Measurements from ENCODE around the gene ANKRD22.

Gene ANKRD22

DNA sequence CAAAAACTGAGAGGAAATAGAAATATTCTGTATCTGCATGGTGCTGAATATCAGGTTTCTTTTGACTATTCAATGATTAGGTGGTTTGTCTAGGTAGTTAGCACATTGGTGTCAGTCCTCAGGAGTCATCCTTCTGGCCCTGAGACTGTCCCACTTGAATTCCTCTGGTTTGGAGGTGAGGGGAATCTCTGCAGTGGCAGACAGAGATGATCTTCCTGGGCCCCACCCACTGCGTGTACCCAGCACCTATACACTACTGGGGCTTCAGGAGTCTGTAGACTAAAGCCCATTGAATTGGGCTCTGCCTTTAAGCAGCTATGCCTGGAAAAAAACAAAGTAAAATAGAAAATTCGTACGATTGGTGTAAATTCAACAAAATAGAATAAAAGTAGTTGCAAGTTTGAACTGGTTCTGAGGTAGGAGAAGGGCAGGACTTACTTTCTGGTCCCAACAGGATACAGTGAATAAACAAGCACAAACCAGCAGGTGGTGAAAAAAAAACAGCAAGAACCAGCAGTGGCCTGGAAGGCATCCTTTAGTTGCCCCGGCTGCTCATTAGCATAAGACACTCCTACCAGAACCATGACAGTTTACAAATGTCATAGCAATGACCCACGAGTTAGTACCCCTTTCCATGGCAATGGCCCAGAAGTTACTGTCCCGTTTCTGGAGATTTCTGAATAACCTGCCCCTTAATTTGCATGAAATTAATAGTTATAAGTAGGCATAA, 47.4 kb downstream of the ANKRD22 start:
- DNase-seq (ENCODE audit: low spot score in 2 of 2) (no peak), ATAC-seq (no peak)
- no peaks in the 10 kb centered on the region for H3K4me1 Mint-ChIP-seq
- no peak overlapping the region for H3K4me3 Mint-ChIP-seq
- H3K36me3 Mint-ChIP-seq = no peaks in the 10 kb centered on the region
- no peak overlapping the region for H3K27ac Mint-ChIP-seq
- no peaks in the 10 kb centered on the region for H3K9me3 Mint-ChIP-seq

DNA sequence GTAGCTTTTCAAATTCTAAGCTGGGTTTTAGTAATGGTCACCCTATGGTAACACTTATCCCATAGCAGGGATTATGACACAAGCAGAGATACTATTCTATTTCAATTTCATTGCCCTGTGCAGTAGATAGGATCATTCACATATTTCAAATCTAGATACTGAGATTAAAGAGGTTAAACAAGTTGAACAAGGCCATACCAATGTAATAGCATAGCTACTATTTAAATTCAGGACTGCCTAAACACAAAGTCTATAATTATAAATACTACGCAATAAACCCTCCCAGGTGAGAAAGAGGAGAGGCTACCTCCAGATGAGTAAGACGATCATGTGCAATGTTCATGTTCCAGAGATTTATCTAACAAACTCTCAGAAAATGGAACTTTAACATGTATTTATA, 48.0 kb downstream of the ANKRD22 start:
- H3K4me1 Mint-ChIP-seq = no peaks in the 10 kb centered on the region
- no peaks in the 10 kb centered on the region for H3K36me3 Mint-ChIP-seq
- peak overlapping the region; percentile 26 for H3K27ac Mint-ChIP-seq
- DNase-seq (ENCODE audit: low spot score in 2 of 2) = no peak
- no peaks in the 10 kb centered on the region for H3K9me3 Mint-ChIP-seq
- no peak for ATAC-seq
- no peak overlapping the region for H3K4me3 Mint-ChIP-seq

DNA sequence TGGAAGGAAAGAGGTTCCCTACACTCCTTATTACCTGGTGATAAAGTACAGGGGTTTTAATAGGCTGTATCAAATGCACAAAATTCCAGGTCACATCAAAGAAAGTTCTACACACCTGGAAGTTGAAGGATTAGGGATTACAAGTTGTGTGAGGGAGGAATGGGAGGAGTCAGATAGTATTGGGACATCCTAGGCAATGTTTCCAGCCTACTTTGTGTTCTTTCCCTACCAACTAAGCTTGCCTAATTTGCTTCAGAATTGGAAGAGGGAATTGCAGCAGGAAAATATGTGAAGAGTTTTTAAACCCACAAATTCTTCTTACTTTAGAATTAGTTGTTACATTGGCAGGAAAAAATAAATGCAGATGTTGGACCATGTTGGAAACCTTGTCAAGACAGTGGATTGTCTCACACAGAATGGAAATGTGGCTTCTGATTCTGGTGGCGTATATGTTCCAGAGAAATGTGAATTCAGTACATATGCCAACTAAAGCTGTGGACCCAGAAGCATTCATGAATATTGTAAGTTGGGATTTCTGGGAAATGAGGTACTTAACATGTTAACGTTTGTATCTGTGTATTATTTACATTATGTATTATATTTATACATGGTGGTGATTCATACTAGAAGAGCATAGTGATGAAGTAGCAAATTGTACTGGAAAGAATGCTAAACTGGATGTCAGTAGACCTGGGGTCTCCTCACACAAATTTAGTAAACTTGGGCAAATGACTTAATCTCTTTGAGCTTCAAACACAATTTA, 48.9 kb downstream of the ANKRD22 start, which contains the start of gene LIPM:
Gene LIPM (plus strand): TSS at position 208 of the 763 bp plus-strand sequence. CDS start 167 bp downstream, at position 375.
- no peaks in the 10 kb centered on the region for H3K36me3 Mint-ChIP-seq
- ATAC-seq (no peak), DNase-seq (ENCODE audit: low spot score in 2 of 2) (no peak)
- H3K27ac Mint-ChIP-seq = peak within 1 kb of the TSS; percentile 26
- no peaks in the 10 kb centered on the region for H3K4me1 Mint-ChIP-seq
- H3K4me3 Mint-ChIP-seq = no peak within 1 kb of the TSS
- no peaks in the 10 kb centered on the region for H3K9me3 Mint-ChIP-seq

DNA sequence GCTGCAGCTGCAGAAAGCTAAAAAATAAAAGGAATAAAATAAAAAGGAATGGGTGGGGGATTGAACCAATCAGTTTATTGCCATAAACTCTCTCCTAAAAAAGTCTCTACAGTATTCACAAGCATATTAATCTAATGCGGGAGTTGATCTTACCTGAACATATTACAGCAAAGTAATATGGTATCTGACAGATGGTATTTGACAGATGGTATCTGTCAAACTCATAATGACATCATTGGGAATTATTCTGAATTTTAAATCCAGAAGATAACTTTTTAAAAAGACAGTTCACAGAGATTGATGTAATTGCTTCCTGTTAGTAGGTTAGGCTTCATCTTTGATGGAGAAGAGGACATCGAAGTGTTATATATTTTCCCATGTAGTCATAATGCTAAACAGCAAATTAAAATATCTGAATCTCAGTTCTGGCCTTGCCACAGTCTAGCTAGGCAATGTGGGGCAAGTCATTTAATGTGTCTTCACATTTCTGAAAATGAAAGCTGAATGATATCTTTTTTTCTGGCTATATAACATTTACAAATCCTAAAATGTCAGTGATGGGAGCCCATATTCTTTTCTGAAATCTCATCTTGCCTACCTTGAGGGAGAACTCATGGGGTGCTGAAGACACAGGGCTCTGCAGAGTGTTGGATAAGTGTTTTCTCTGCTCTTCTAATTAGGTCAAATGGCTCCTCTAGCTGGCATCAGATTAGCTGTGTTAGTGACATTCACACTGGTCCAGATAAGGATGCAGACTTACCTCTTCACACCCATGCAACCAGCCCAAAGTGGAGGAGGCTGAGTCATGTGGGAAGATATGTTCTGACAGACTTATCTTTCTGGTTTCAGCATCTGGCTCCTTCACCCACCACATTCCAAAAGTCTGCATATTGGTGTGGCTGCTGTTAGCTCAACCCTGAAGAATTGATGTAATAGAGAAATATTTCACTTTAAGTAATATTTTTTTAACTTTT, 51.2 kb downstream of the ANKRD22 start:
- Mint-ChIP-seq H3K27ac (no peak overlapping the region), H3K4me1 (no peaks in the 10 kb centered on the region), H3K36me3 (no peaks in the 10 kb centered on the region), H3K4me3 (no peak overlapping the region), H3K9me3 (no peaks in the 10 kb centered on the region)
- ATAC-seq (peak; percentile 97), DNase-seq (ENCODE audit: low spot score in 2 of 2) (peak; percentile 4 to 67)

DNA sequence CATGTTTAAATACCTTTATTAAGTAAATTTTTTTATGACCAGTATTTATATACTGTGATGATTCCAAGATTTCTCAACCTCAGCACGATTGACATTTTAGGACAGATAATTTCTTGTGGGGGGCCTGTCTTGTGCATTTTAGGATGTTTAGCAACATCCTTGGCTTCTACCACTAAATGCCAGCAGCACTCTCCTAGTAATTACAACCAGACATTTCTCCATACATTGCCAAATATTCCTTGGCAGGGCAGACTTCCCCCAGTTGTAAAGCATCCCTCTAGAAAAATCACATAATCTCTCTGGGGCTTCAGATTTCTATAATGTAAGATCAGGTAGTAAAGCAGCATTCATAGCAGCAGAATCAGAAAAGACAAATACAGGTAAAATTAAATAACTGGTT, 56.9 kb downstream of the ANKRD22 start:
- DNase-seq (ENCODE audit: low spot score in 2 of 2) (no peak), ATAC-seq (no peak)
- H3K36me3 Mint-ChIP-seq = peaks cover 5% of the 10 kb centered on the region
- no peak overlapping the region for H3K27ac Mint-ChIP-seq
- no peaks in the 10 kb centered on the region for H3K9me3 Mint-ChIP-seq
- no peak overlapping the region for H3K4me3 Mint-ChIP-seq
- H3K4me1 Mint-ChIP-seq = peaks cover 23% of the 10 kb centered on the region

DNA sequence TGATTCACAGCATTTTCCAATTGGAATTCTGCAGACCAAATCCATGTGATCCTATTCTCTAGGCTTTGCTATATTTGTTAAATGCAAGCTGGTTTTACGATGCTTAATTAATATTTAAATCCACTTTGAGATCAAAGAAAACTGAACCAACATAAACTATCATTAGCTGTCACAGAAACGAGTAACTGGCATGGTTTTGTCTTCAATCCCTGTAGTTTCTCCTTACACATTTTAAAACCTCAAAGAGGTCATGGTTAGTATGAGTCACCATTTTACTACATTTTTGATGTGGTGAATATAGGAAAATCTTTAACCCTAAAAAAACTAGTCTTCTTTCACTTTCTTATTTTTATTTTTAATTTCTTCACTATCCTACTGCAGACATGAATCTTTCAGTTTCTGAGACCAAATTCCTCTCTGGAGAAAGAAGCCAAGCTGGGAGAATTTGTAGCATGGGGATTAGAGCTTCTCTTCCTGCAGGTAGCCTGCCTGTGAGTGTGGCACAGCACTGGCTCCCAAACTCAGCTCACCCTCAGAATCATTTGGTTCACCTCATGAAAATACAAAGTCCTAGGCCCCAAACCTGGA, 57.8 kb downstream of the ANKRD22 start:
- ATAC-seq = peak; percentile 88
- no peak for DNase-seq (ENCODE audit: low spot score in 2 of 2)
- Mint-ChIP-seq H3K9me3 (no peaks in the 10 kb centered on the region), H3K36me3 (peaks cover 5% of the 10 kb centered on the region), H3K27ac (peak overlapping the region; percentile 50), H3K4me3 (no peak overlapping the region), H3K4me1 (peaks cover 23% of the 10 kb centered on the region)

DNA sequence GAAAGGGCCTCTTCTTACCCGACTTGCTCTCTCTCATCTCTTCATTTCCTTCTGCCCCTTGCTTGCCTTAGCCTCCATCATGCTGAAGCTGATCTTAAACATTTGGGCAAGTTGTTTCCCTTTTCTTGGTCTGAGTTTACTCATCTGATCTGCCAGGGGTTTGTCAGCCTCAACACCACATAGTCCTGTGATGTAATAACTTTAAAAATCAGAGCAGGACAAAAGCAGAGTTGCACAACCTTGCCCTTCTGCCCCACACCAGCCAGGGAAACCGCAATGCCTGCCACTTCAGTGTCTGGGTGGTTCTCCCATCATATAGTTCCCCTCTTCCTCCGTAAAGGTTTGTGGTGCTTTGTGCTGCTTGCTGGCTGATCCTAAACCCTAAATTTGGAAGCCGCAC, 59.0 kb downstream of the ANKRD22 start:
- no peak overlapping the region for H3K27ac Mint-ChIP-seq
- H3K4me3 Mint-ChIP-seq = no peak overlapping the region
- H3K4me1 Mint-ChIP-seq = peaks cover 23% of the 10 kb centered on the region
- ATAC-seq (peak; percentile 85), DNase-seq (ENCODE audit: low spot score in 2 of 2) (no peak)
- no peaks in the 10 kb centered on the region for H3K9me3 Mint-ChIP-seq
- peaks cover 5% of the 10 kb centered on the region for H3K36me3 Mint-ChIP-seq

DNA sequence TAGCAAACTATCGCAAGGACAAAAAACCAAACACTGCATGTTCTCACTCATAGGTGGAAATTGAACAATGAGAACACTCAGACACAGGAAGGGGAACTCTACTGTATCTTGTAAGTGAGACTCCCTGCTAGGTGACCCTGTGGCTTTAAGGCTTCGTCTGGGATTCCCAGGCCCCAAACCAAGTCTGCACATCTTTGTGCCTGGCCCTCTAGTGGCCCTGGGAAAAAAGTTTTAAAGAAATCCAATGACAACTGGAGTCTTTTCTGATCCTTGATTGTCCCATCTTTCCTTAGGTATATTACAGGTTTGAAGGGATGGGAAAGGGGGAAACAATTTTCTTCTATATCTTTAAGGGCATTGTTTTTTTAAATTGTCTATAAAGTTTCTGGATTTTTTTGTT, 59.7 kb downstream of the ANKRD22 start:
- peaks cover 23% of the 10 kb centered on the region for H3K4me1 Mint-ChIP-seq
- H3K27ac Mint-ChIP-seq = no peak overlapping the region
- no peak overlapping the region for H3K4me3 Mint-ChIP-seq
- H3K9me3 Mint-ChIP-seq = no peaks in the 10 kb centered on the region
- no peak for DNase-seq (ENCODE audit: low spot score in 2 of 2)
- peaks cover 5% of the 10 kb centered on the region for H3K36me3 Mint-ChIP-seq
- ATAC-seq = no peak

DNA sequence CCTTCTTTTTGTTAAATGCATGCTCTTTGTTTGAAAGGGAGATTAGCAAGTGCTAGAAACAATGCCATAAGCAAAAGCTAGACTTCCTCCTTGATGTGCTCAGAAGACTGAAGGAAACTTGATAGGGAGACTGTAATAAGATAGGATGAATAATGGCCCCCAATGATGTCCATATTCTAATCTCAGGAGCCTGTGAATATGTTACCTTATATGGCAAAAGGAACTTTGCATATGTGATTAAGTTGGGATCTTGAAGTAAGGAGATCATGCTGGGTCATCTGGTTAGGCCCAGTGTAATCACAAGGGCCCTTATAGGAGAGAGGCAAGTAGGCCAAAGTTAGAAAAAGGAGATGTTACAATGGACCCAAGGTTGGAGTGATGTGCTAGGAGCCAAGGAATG, 62.7 kb downstream of the ANKRD22 start:
- Mint-ChIP-seq H3K27ac (no peak overlapping the region), H3K36me3 (peaks cover 1% of the 10 kb centered on the region), H3K4me1 (peaks cover 18% of the 10 kb centered on the region), H3K4me3 (no peak overlapping the region), H3K9me3 (no peaks in the 10 kb centered on the region)
- ATAC-seq (no peak), DNase-seq (ENCODE audit: low spot score in 2 of 2) (no peak)

DNA sequence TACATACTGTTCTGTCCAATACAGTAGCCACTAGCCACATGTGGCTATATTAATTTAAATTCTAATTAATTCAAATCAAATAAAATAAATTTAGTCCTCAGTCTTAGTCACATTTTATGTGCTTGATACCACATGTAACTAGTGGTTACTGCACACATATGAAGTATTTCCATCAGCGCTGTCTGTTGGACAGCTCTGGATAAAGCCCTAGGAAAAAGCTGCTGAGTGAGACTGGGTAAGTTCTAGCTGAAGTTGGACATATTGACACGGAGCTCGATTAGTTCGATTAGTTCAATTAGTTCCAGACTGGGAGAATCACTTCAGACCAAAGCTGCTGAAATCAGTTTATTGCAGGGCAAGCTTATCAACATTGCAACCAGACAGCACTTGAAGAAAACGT, 64.2 kb downstream of the ANKRD22 start:
- Mint-ChIP-seq H3K9me3 (no peaks in the 10 kb centered on the region), H3K36me3 (no peaks in the 10 kb centered on the region), H3K4me1 (peaks cover 3% of the 10 kb centered on the region), H3K4me3 (no peak overlapping the region), H3K27ac (no peak overlapping the region)
- ATAC-seq = no peak
- DNase-seq (ENCODE audit: low spot score in 2 of 2) = no peak

DNA sequence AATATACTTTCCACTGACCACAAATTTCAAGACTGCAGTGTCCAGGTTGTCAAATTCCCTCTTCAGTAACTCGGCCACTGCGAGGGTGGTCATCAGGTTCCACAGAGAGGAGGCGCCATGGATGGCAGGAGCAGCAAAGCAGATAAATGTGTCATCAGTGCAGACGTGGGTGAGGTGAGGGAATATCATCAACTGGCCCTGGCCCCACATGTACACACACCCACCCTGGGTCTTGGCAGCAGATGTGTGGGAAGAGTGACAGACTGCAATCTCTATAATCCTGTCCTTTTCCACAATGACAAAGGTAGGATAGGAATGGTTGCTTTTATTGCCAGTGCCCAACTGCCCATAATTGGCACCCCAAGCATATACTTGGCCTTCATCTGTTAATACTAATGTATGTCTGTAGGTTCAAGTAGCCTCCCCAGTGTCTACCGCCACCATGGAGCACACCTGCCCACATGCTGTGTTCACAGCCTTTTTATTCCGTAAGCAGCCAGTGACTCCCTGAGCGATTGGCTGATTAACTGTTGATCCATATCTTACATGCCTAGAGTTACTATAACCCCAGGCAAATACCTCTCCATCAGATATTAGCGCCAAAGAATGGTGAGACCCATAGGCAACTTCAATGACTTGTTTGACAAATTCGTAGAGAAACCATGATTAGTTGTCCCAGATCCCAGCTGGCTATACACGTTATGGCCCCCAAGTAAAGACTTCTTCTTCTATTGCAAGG, 65.4 kb downstream of the ANKRD22 start:
- Mint-ChIP-seq H3K4me1 (no peaks in the 10 kb centered on the region), H3K9me3 (no peaks in the 10 kb centered on the region), H3K36me3 (no peaks in the 10 kb centered on the region), H3K4me3 (no peak overlapping the region), H3K27ac (no peak overlapping the region)
- DNase-seq (ENCODE audit: low spot score in 2 of 2) = no peak
- ATAC-seq = no peak

DNA sequence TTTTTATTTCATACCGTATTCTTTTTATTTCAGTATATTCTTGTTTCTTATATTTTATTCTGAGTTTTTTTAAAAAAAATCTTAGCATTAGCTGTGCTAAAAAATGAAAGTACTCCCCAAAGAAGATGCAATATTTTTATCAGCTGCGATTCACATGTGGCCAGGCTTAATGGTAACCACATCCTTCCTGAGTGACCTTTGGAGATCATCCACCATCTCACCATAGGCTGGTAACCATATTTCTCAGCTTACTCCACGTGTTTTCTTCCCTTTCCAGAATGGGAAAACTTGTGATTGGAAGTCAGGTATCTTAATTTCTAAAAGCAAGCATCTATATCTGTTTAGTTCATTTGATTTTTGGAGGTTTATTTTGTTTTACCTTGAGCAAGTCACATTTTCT, 67.9 kb downstream of the ANKRD22 start:
- ATAC-seq = no peak
- DNase-seq (ENCODE audit: low spot score in 2 of 2) = no peak
- H3K4me3 Mint-ChIP-seq = no peak overlapping the region

DNA sequence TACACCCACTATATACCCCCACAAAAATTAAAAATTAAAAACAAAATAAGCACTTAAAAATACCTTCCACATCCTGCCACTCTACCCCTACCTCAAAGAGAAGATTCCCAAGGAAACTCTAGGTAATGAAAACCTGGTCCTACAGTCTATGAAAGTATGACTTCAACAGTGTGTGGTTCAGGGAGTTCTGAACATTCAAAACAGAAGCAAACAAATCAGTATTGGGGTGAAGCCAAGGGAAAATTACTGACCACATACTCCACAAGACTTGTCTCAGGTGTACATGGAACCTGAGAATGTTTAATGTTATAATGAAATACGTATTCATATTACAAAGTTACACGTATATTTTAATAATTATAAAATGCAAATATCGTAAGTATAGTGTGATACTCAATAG, 69.4 kb downstream of the ANKRD22 start:
- H3K9me3 Mint-ChIP-seq = no peaks in the 10 kb centered on the region
- no peaks in the 10 kb centered on the region for H3K36me3 Mint-ChIP-seq
- no peak overlapping the region for H3K27ac Mint-ChIP-seq
- no peaks in the 10 kb centered on the region for H3K4me1 Mint-ChIP-seq
- no peak for ATAC-seq
- no peak for DNase-seq (ENCODE audit: low spot score in 2 of 2)
- H3K4me3 Mint-ChIP-seq = no peak overlapping the region

More for the DNA sequence above, 67.9 kb downstream of the ANKRD22 start:
- H3K9me3 Mint-ChIP-seq = no peaks in the 10 kb centered on the region
- H3K4me1 Mint-ChIP-seq = no peaks in the 10 kb centered on the region
- no peak overlapping the region for H3K27ac Mint-ChIP-seq
- H3K36me3 Mint-ChIP-seq = no peaks in the 10 kb centered on the region

DNA sequence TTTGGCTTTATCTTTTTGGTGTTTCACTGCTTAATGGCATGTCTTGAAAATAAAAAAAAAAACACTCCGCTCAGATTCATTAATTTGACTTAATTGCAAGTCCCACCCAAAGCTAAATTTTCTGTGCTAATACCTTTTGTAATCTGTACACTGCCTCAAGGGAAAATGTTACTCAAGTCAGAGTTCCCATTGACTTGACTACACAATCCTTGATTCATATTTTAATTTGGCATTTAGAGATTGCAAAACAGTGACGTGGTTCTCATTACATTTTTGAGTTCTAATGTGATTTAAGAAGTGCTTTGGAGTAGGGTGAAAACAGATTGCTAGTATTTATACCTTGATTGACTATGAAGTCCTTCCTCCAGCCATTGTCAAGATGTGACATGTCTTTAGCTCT, 70.4 kb downstream of the ANKRD22 start:
- no peak overlapping the region for H3K27ac Mint-ChIP-seq
- DNase-seq (ENCODE audit: low spot score in 2 of 2) (no peak), ATAC-seq (no peak)
- no peaks in the 10 kb centered on the region for H3K9me3 Mint-ChIP-seq
- no peak overlapping the region for H3K4me3 Mint-ChIP-seq
- H3K36me3 Mint-ChIP-seq = no peaks in the 10 kb centered on the region
- H3K4me1 Mint-ChIP-seq = no peaks in the 10 kb centered on the region
